Coronary artery (tissue), 2 donors: ENCODE data around the gene DSCAML1.

Experiments
- DNase-seq: peaks from one replicate; pipeline ENCODE4 v3.0.0-alpha.2; 2017; ENCODE audit warnings: low spot score
- H3K27ac ChIP-seq, 2 donors: fragments of 200-600 bp; sonication (generic); one replicate each; pipeline ENCODE4 v1.5.1; 2016 to 2019
- H3K4me3 ChIP-seq: fragments of 200-600 bp; sonication (generic); 2 replicates; pipeline ENCODE4 v1.5.1; 2016; ENCODE audit warnings: mild to moderate bottlenecking, moderate library complexity
- CTCF ChIP-seq: fragments of 200-600 bp; sonication (generic); IDR thresholded peaks from one replicate; pipeline ENCODE4 v1.5.1; 2019; ENCODE audit warnings: antibody characterized with exemption

DSCAML1 gene

GRCh38 chr11:117754030-117754429 is 43.0 kb downstream of the DSCAML1 start:
- DNase-seq = no peak
- Histone ChIP-seq H3K27ac (no peak overlapping the region), H3K4me3 (no peak overlapping the region)
- no peak for TF ChIP-seq CTCF

- H3K27ac ChIP-seq = no peak overlapping the region
- DNase-seq = no peak
- no peak overlapping the region for H3K4me3 ChIP-seq
- no peak for TF ChIP-seq CTCF
These were observed 44.2 kb downstream of the DSCAML1 start for GRCh38 chr11:117752721-117753237.

- Histone ChIP-seq H3K4me3 (no peak overlapping the region), H3K27ac (no peak overlapping the region)
- DNase-seq = no peak
- TF ChIP-seq CTCF = no peak
These were observed 44.9 kb downstream of the DSCAML1 start for GRCh38 chr11:117752071-117752470.

- TF ChIP-seq CTCF = no peak
- no peak for DNase-seq
- Histone ChIP-seq H3K27ac (no peak overlapping the region), H3K4me3 (no peak overlapping the region)
These were observed 45.9 kb downstream of the DSCAML1 start for GRCh38 chr11:117750916-117751662.

GRCh38 chr11:117750357-117750756 is 46.7 kb downstream of the DSCAML1 start:
- no peak for DNase-seq
- no peak for TF ChIP-seq CTCF
- H3K27ac ChIP-seq = no peak overlapping the region

GRCh38 chr11:117749541-117749910 is 47.5 kb downstream of the DSCAML1 start:
- TF ChIP-seq CTCF = no peak
- no peak overlapping the region for H3K27ac ChIP-seq
- H3K4me3 ChIP-seq = no peak overlapping the region
- DNase-seq = no peak

More at GRCh38 chr11:117750357-117750756, 46.7 kb downstream of the DSCAML1 start:
- H3K4me3 ChIP-seq = no peak overlapping the region
